Endodermal cell (in vitro differentiated cells): Measurements from ENCODE around the gene PLRG1. TPM values are rescaled to one million over a fixed set of nuclear protein-coding genes. Genes with fewer than 3 reads are reported as not detected.

Experiments used
- DNase-seq: peaks from one replicate; pipeline ENCODE4 v3.0.0-alpha.2; 2017
- H3K27ac ChIP-seq: 2 replicates; pipeline ENCODE4 v1.5.1; 2013; ENCODE audit warnings: mild to moderate bottlenecking, low read depth, low read length, moderate library complexity
- H3K27me3 ChIP-seq: 2 replicates; pipeline ENCODE4 v1.6.1; 2013; ENCODE audit warnings: mild to moderate bottlenecking, low read length, moderate library complexity; ENCODE audit not compliant: insufficient read depth, control insufficient read depth, poor library complexity, severe bottlenecking
- H3K36me3 ChIP-seq: 2 replicates; pipeline ENCODE4 v1.7.0; 2013; ENCODE audit warnings: mild to moderate bottlenecking, low read length, moderate library complexity; ENCODE audit not compliant: control insufficient read depth, insufficient read depth
- H3K4me1 ChIP-seq: one replicate; pipeline ENCODE4 v1.7.0; 2013; ENCODE audit warnings: low read length; ENCODE audit not compliant: control insufficient read depth, insufficient read depth
- H3K4me3 ChIP-seq: 2 replicates; pipeline ENCODE4 v1.5.1; 2013; ENCODE audit warnings: mild to moderate bottlenecking, low read length, moderate library complexity
- H3K9ac ChIP-seq: 2 replicates; pipeline ENCODE4 v1.6.1; 2013; ENCODE audit warnings: mild to moderate bottlenecking, low read length, moderate library complexity; ENCODE audit not compliant: poor library complexity, severe bottlenecking; ENCODE audit errors: extremely low read depth
- H3K9me3 ChIP-seq: 2 replicates; pipeline ENCODE4 v1.6.1; 2013; ENCODE audit warnings: mild to moderate bottlenecking, low read length, moderate library complexity; ENCODE audit not compliant: control insufficient read depth
- H3K27ac Mint-ChIP-seq: 2 replicates; pipeline ENCODE4 v1.8.0; 2020; ENCODE audit warnings: mixed read lengths
- H3K27me3 Mint-ChIP-seq: 2 replicates; pipeline ENCODE4 v1.8.0; 2021; ENCODE audit warnings: mild to moderate bottlenecking, mixed read lengths; ENCODE audit not compliant: insufficient read depth
- H3K36me3 Mint-ChIP-seq: 2 replicates; pipeline ENCODE4 v1.8.0; 2020; ENCODE audit warnings: low read depth, mixed read lengths
- H3K4me1 Mint-ChIP-seq: 2 replicates; pipeline ENCODE4 v1.8.0; 2020; ENCODE audit warnings: mixed read lengths
- H3K4me3 Mint-ChIP-seq: 2 replicates; pipeline ENCODE4 v1.8.0; 2020; ENCODE audit warnings: mild to moderate bottlenecking, moderate library complexity, mixed read lengths
- H3K9me3 Mint-ChIP-seq: 2 replicates; pipeline ENCODE4 v1.8.0; 2020; ENCODE audit warnings: mild to moderate bottlenecking, mixed read lengths
- CTCF ChIP-seq: fragments of 200-600 bp; sonication (generic); conservative IDR thresholded peaks from 2 replicates; pipeline ENCODE4 v1.5.0; 2021; ENCODE audit warnings: antibody characterized with exemption, mild to moderate bottlenecking
- WGBS, 2 experiments: methylation state at CpG; one replicate each; pipeline versions ENCODE4 v1.1.5 to v1.1.7; 2013; ENCODE audit warnings: missing lambda C conversion rate in 2 of 2, mixed read lengths in 1 of 2; ENCODE audit not compliant: insufficient coverage in 1 of 2, insufficient read length in 1 of 2; 5-methylcytosine and 5-hydroxymethylcytosine counted together
- total RNA-seq, 2 donors: library from RNA; stranded (reverse); fragmentation: NEBNext Ultra II Directional in 1 of 2; extraction: Animal tissue kit (Norgen Biotek cat#: 25700) in 1 of 2; gene quantifications; 2 replicates in 1 of 2; 3 replicates in 1 of 2; pipeline ENCODE4 v1.2.1, GENCODE V29; 2021

Gene PLRG1
- total RNA-seq, 2 donors from 2014 or later: 132 to 235 TPM

DNA sequence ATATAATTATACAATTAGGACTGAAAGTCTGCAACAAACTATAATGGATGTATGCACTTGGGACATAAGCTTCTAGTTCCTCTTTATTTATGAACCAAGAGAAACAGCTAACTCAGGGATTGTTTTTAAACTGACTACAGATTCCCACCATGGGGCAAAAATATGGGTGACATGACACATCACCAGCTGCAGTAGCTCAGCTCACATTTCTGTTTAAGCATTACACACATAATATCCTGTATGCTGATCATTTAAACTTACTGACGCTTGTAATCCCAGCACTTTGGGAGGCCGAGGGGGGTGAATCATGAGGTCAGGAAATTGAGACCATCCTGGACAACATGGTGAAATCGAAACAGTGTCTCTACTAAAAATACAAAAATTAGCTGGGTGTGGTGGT is 24.1 kb upstream of the PLRG1 start:
- Mint-ChIP-seq H3K27me3 (no peaks in the 10 kb centered on the region), H3K4me3 (no peak overlapping the region), H3K9me3 (no peaks in the 10 kb centered on the region), H3K36me3 (no peaks in the 10 kb centered on the region), H3K27ac (no peak overlapping the region), H3K4me1 (peaks cover 5% of the 10 kb centered on the region)
- TF ChIP-seq CTCF: no peak
- Histone ChIP-seq H3K27me3 (no peaks in the 10 kb centered on the region), H3K9ac (no peak overlapping the region), H3K9me3 (no peaks in the 10 kb centered on the region), H3K4me3 (no peak overlapping the region), H3K4me1 (no peaks in the 10 kb centered on the region), H3K27ac (no peak overlapping the region), H3K36me3 (no peaks in the 10 kb centered on the region)
- WGBS, 2 experiments: 76 to 95% methylated on average over 2 to 3 of the region's 3 CpGs
- DNase-seq: no peak

- Mint-ChIP-seq H3K36me3 (no peaks in the 10 kb centered on the region), H3K27ac (no peak overlapping the region), H3K4me1 (peaks cover 4% of the 10 kb centered on the region), H3K27me3 (no peaks in the 10 kb centered on the region), H3K4me3 (no peak overlapping the region), H3K9me3 (no peaks in the 10 kb centered on the region)
- Histone ChIP-seq H3K9me3 (no peaks in the 10 kb centered on the region), H3K9ac (no peak overlapping the region), H3K4me3 (no peak overlapping the region), H3K27me3 (no peaks in the 10 kb centered on the region), H3K27ac (no peak overlapping the region), H3K36me3 (no peaks in the 10 kb centered on the region), H3K4me1 (no peaks in the 10 kb centered on the region)
- no peak for TF ChIP-seq CTCF
- no peak for DNase-seq
- WGBS, 2 experiments: 88 to 94% methylated on average over 3 to 5 of the region's 5 CpGs
Observed at GRCh38 chr4:154573190-154573870, 23.1 kb upstream of the PLRG1 start.

DNA sequence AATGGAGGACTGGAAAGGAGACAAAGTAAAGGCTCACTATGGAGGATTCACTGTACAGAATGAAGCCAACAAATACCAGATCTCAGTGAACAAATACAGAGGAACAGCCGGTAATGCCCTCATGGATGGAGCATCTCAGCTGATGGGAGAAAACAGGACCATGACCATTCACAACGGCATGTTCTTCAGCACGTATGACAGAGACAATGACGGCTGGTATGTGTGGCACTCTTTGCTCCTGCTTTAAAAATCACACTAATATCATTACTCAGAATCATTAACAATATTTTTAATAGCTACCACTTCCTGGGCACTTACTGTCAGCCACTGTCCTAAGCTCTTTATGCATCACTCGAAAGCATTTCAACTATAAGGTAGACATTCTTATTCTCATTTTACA is 19.4 kb upstream of the PLRG1 start:
- no peak overlapping the region for H3K27ac Mint-ChIP-seq
- H3K4me1 Mint-ChIP-seq: no peaks in the 10 kb centered on the region
- Histone ChIP-seq H3K27me3 (no peaks in the 10 kb centered on the region), H3K36me3 (no peaks in the 10 kb centered on the region), H3K4me1 (no peaks in the 10 kb centered on the region), H3K27ac (no peak overlapping the region), H3K9ac (no peak overlapping the region), H3K9me3 (no peaks in the 10 kb centered on the region), H3K4me3 (no peak overlapping the region)
- TF ChIP-seq CTCF: no peak
- H3K4me3 Mint-ChIP-seq: no peak overlapping the region
- no peaks in the 10 kb centered on the region for H3K9me3 Mint-ChIP-seq
- no peaks in the 10 kb centered on the region for H3K27me3 Mint-ChIP-seq
- WGBS, 2 experiments: 93 to 95% methylated on average over 5 of the region's 5 CpGs
- no peak for DNase-seq
- no peaks in the 10 kb centered on the region for H3K36me3 Mint-ChIP-seq
